NCI-H2029 treated with DMSO at 0.1 percent for 48 hours (cell line): Measurements from ENCODE around the gene MTX1.

Source experiments
- DNase-seq: peaks from one replicate; lab custom pipeline; 2025; lab: John Stamatoyannopoulos, UW

Gene MTX1

GRCh38 chr1:155261852-155262673, 53.6 kb downstream of the MTX1 start, which contains the start of gene SCAMP3:
TSS of gene SCAMP3 (minus strand) at chr1:155262360. CDS start at chr1:155262151, 209 bp downstream.
- peak; percentile 97 for DNase-seq

- no peak for DNase-seq
These were observed 54.6 kb downstream of the MTX1 start for GRCh38 chr1:155263067-155263466.
